Left ventricle myocardium inferior (tissue), 1 donor: ENCODE measurements around the gene RNU6-9. TPM values are rescaled to one million over a fixed set of nuclear protein-coding genes. Genes with fewer than 3 reads are reported as not detected.

ENCODE experiments used
- DNase-seq: peaks from one replicate; pipeline ENCODE4 v3.0.0-alpha.2; 2020
- H3K27ac ChIP-seq: fragments of 200-600 bp; replicated peaks from 2 replicates; pipeline ENCODE4 v1.8.0; 2021
- H3K27me3 ChIP-seq: fragments of 200-600 bp; 2 replicates; pipeline ENCODE4 v1.8.0; 2021; ENCODE audit warnings: low read depth
- H3K36me3 ChIP-seq: fragments of 200-600 bp; 2 replicates; pipeline ENCODE4 v1.8.0; 2021
- H3K4me1 ChIP-seq: fragments of 200-600 bp; 2 replicates; pipeline ENCODE4 v1.8.0; 2021
- H3K4me3 ChIP-seq: fragments of 200-600 bp; 2 replicates; pipeline ENCODE4 v1.8.0; 2021; ENCODE audit warnings: mild to moderate bottlenecking, moderate library complexity
- H3K9me3 ChIP-seq: fragments of 200-600 bp; replicated peaks from 2 replicates; pipeline ENCODE4 v1.8.0; 2021
- CTCF ChIP-seq: fragments of 200-600 bp; IDR thresholded peaks from 2 replicates; pipeline ENCODE4 v1.8.0; 2021; ENCODE audit warnings: antibody characterized with exemption, mild to moderate bottlenecking, borderline replicate concordance
- intact Hi-C: fragments of 100-400 bp; cut with micrococcal nuclease; formaldehyde crosslinking; loops from one replicate; pipeline ENCODE4 v1.11.0; 2022
- long read RNA-seq: library from polyadenylated mRNA; unstranded; transcript quantifications from one replicate; pipeline ENCODE4 v2.0.0, GENCODE V29; 2021
- total RNA-seq: library from RNA; stranded (reverse); fragmentation: NEBNext Ultra II Directional; extraction: Animal tissue kit (Norgen Biotek cat#: 25700); gene quantifications from one replicate; pipeline ENCODE4 v1.2.1, GENCODE V29; 2021
- donor health status: DM: no; HTN: yes; CAD: no; lungs with severe emphysema.

The RNU6-9 gene
- not detected for total RNA-seq
- long read RNA-seq, result 0 reads

- H3K27ac ChIP-seq, result peak within 1 kb of the TSS; percentile 97
- intact Hi-C loops, result no loop called here
- H3K4me1 ChIP-seq, result peaks cover 17% of the 10 kb centered on the region
- DNase-seq, result peak; percentile 91
- peaks cover 28% of the 10 kb centered on the region for H3K36me3 ChIP-seq
- H3K27me3 ChIP-seq, result no peaks in the 10 kb centered on the region
- peak within 1 kb of the TSS; percentile 87 for H3K4me3 ChIP-seq
- TF ChIP-seq CTCF, result no peak
- H3K9me3 ChIP-seq, result no peaks in the 10 kb centered on the region
Observed at GRCh38 chr19:892894-893689, at the start of gene RNU6-9, which contains the start of gene MED16. Gene RNU6-9 (plus strand): TSS chr19:893484. Gene MED16 (minus strand): TSS chr19:893187. CDS start chr19:891131, 2,056 bp downstream.

- TF ChIP-seq CTCF, result no peak
- intact Hi-C loops, result no loop called here
- Histone ChIP-seq H3K27me3 (peaks cover 87% of the 10 kb centered on the region), H3K9me3 (no peaks in the 10 kb centered on the region), H3K4me1 (peaks cover 19% of the 10 kb centered on the region), H3K4me3 (peak overlapping the region; percentile 49), H3K36me3 (no peaks in the 10 kb centered on the region), H3K27ac (no peak overlapping the region)
- no peak for DNase-seq
Observed at GRCh38 chr19:843836-844545, 49.3 kb upstream of the RNU6-9 start.

GRCh38 chr19:844546-844971 lies 48.7 kb upstream of the RNU6-9 start:
- no peak overlapping the region for H3K4me3 ChIP-seq
- TF ChIP-seq CTCF, result no peak

GRCh38 chr19:845707-846521 lies 47.4 kb upstream of the RNU6-9 start:
- no peak for DNase-seq
- H3K27me3 ChIP-seq, result peaks cover 71% of the 10 kb centered on the region
- intact Hi-C loops, result no loop called here

More at GRCh38 chr19:844546-844971, 48.7 kb upstream of the RNU6-9 start:
- no peaks in the 10 kb centered on the region for H3K9me3 ChIP-seq
- intact Hi-C loops, result no loop called here
- H3K36me3 ChIP-seq, result no peaks in the 10 kb centered on the region
- DNase-seq, result no peak
- peaks cover 81% of the 10 kb centered on the region for H3K27me3 ChIP-seq
- no peak overlapping the region for H3K27ac ChIP-seq
- peaks cover 19% of the 10 kb centered on the region for H3K4me1 ChIP-seq

More at GRCh38 chr19:845707-846521, 47.4 kb upstream of the RNU6-9 start:
- TF ChIP-seq CTCF, result no peak
- Histone ChIP-seq H3K27ac (no peak overlapping the region), H3K4me1 (peaks cover 31% of the 10 kb centered on the region), H3K9me3 (no peaks in the 10 kb centered on the region), H3K36me3 (no peaks in the 10 kb centered on the region), H3K4me3 (no peak overlapping the region)
